HG03175 (cell line): ENCODE measurements around the gene EFS.
"Not testable (repeated sequence)": the region's sequence is repeated elsewhere in the genome, so short reads cannot be mapped to it uniquely, and the experiment has no call there.

Source experiments
- ATAC-seq: cut with Tn5 transposase; IDR thresholded peaks from one replicate; pipeline ENCODE4 v1.9.1; 2021; ENCODE audit warnings: mild to moderate bottlenecking, moderate library complexity; ENCODE audit not compliant: unreplicated experiment

The EFS gene

GRCh38 chr14:23365036-23365731 is at the start of gene EFS:
Gene EFS, minus strand, starts transcription at chr14:23365172. Its CDS starts 147 bp downstream, at chr14:23365025.
- no peak for ATAC-seq

- no peak for ATAC-seq
These were observed 49.3 kb upstream of the EFS start for GRCh38 chr14:23414254-23414653.

GRCh38 chr14:23413681-23414080 is 48.7 kb upstream of the EFS start:
- ATAC-seq = no peak

DNA sequence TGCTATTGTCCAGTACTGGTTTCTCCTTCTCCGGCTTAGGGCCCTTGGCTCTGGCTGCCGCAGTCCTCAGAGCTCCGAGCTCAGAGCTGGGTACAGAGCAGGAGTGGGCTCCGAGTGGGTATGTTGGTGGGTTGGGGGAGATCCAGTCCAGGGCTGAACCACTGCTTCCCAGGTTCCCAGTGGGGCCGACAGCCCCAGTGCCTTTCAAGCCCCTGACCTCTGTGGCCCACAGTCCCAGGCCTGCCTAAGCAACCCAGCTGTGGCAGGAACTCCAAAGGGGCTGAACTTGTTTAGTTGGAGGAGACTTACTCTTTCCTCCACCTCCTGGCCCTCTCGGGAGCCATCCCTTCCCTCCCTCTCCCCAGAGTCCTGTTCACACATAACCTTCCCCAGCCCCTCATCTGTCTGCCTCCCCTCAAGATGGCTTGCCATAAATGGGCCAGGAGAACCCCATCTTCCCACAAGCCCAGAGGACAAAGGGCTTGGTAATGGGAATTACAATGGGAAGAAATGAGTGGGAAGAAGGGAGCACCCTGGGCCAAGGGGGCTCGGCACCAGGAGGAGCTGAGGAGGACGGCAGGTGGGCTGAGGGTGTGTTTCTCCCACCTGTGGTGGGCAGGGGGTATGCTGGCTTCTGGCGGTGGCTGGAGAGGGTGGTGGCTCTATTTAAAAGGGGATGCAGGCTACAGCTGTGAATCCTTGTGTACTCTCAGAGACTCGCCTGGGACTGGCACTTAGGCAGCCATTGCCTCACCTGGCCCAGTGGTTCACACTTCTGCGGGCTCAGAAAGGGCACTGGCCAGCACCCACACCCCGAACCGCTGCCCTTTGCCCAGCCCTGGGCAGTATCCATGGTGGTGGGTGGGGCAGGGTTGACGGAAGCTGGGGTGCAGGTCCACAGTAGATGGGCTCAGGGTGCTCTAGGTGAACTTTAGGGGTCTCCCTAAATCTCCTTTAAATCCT is 46.9 kb upstream of the EFS start:
- ATAC-seq = no peak

DNA sequence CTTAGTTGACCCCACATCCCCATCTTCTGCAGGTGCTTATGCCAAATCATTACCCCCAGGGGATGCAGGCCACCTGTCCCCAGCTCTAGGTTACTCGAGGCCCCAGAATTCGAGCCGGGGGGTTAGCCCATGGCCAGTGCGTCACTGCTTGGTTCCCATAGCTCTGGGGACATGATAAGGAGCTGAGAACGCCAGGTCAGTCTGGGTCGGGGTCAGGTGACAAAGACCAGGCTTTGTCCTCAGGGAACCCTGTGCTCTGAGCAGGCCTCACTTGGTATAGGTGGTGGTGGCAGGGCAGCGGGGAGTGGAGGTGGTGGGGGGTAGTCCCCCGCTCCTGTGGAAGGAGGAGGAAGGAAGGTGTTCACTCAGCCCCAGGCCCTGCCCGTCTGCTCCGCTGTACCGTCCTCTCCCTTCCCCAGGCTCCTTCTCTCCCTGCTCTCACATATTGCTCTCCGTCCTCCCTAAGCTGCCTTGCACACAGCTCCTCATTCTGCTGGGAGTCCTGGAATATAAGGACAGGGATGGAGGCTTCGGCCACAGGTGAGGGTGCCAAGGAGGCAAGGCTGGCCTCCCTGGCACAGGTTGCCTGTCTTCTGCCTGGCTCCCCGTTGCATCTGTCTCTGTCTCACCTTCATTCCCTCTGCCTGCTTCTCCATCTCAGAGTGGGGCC is 45.1 kb upstream of the EFS start:
- no peak for ATAC-seq

DNA sequence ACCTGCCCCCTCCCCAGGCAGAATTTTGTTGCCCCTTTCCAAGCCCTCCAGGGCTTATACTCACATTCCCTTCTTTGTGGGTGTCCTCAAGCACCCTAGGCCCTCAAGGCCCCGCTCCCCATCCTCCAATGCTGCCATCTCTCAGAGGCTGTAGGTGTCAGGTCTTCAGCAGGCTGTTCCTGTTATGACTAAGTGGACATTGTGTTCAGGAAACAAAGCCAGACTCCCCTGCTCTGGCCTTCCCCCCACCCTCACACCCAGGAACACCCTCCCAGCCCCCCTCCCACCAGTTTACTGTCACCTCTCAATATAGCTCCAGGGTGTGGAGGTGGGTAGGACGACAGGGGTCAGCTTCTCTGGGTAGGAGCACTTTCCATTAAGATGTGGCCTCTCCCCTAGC is 44.5 kb upstream of the EFS start:
- ATAC-seq = no peak

DNA sequence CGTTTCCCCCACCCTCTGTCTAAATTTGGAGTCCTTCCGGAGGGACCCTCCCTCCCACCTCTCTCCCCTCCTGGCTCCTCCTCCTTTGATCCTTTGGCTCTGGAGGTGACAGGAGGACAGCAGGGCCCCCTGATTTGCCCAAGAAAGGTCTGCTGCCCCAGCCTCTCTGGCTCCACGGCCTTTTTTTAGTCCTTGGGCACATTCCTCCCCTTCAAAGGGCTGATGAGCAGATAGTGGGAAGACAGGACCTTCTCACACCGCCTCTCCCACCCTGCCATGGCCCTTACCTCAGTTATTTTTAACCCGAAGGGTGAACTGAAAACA is 43.3 kb upstream of the EFS start:
- no peak for ATAC-seq

DNA sequence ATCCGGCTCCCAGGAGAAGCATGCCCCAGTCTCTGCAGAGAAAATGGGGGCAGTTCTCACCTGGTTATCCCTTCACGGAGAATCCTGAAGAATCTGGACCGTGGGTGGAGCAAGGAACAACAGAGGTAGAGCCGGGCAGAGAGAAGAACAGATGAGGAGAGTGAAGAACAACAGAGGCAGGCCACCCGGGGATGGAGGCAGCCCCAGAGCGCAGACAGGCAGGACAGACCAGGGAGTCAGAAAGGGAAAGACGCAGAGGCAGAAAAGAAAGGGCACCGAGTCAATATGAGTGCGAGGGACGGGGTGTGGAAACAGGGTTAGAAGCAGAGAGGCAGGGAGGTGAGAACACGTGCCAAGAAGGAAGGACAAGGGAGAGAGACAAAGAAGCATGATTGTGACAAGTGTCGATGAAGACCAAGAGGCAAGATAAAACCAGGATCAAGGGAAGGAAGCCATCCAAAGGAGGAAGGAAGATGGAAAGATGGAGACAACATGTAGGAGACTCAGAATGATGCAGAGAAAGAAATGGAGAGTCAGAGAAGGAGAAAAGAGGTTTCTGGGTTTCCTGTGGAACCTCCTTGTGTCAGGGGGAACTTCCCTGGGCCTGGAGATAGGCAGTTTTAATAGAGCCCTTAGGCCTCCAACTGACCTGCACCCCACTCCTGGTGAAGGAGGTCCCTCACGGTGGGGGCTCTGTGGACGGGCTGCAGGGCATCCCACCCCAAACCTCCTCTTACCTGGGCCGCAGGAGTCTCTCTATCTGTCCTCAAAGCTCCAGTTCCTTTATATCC is 42.7 kb upstream of the EFS start, which contains the start of gene MYH6:
MYH6 (minus strand) TSS at position 758 of the 791 bp plus-strand sequence. CDS start 1,050 bp downstream, outside the sequence.
- ATAC-seq = no peak

DNA sequence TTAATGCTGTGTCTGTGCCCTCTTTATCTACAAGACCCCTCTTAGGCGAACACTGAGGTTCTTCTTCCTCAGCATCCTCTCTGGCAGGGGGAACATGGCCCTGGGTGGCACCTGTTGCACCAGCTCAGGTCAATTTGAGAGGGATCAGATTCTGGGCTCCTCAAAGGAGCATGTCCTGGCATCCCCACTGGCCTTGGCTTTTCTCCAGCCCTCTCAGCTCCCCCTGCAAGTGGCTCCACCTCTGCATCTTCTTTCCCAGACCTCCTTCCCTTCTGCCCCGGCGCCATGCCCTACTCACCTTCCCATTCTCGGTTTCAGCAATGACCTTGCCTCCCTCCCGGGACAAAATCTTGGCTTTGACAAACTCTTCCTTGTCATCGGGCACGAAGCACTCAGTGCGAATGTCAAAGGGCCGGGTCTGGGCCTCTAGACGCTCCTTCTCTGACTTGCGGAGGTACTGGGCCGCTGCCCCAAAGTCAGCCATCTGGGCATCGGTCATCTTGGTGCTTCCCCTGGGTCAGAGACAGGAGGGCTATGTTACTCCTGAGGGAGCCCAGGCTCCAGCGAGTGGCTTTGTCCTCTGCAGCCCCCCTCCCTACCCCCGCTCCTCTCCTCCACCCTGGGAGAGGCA is 41.9 kb upstream of the EFS start:
- no peak for ATAC-seq

GRCh38 chr14:23406244-23406643 is 41.3 kb upstream of the EFS start:
- no peak for ATAC-seq

GRCh38 chr14:23405516-23406025 is 40.6 kb upstream of the EFS start:
- no peak for ATAC-seq

GRCh38 chr14:23405096-23405495 is 40.1 kb upstream of the EFS start:
- no peak for ATAC-seq

DNA sequence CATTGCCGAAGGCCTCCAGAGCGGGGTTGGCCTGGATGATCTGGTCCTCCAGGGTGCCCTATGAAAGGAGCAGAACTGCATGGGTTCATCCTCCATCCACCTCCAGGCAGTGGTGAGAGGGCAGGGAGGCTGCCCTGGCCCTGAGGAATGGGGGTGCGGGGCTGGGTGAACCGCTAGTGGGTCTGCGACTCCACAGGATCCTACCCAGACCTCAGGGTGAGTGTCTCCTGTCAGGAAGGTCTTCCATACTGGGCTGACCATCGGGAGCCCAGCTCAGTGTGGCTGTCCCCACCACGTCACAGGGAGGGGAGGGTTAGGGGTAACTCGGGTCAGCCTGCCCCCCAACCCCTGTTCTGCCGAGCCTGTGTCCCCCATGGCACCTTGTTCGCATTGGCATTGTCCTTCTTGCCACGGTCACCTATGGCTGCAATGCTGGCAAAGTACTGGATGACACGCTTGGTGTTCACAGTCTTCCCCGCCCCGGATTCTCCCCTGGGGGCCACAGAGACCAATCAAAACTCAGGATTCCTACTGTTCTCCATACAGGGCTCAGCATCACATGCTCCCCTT is 39.4 kb upstream of the EFS start:
- ATAC-seq = no peak

DNA sequence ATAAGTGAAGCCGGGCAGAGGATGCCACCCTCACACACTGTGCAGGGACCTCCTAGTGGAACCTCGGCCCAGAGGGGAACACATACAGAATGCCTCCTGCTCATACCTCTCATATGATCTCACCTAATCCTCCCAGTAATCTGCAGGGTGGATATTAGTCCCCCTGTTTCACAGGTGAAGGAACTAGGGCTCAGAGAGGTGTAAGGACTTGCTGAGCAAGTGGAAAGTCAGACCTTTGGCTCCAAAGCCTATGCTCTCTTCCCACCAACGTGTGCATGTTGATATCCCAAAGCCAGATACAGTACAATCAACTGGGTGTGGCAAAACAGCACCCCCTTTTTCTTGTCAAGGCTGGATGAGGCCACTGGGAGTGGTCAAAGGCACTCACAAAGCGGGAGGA is 38.9 kb upstream of the EFS start:
- ATAC-seq = no peak

GRCh38 chr14:23403139-23403438 is 38.1 kb upstream of the EFS start:
- ATAC-seq = no peak

GRCh38 chr14:23402296-23403138 is 37.5 kb upstream of the EFS start:
- ATAC-seq = no peak

DNA sequence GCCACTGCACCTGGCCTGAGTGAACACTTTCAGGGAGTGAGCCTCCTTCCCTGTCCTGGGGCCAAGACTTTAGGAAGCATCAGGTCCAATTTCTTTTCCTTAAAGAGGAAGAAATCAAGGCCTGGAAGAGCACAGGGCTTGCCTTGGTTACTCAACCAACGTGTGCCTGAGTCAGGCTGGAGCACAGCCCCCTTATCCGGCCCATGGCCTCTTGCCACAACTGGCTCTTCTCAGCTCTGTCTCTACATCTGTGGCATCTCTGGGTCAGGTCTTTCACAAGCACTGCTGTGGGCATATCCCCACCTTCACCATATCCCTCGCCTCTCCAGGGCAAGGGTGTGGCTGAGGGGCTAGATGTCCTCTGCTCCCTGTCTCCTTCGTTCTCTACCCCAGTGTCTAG is 36.3 kb upstream of the EFS start:
- ATAC-seq = no peak

DNA sequence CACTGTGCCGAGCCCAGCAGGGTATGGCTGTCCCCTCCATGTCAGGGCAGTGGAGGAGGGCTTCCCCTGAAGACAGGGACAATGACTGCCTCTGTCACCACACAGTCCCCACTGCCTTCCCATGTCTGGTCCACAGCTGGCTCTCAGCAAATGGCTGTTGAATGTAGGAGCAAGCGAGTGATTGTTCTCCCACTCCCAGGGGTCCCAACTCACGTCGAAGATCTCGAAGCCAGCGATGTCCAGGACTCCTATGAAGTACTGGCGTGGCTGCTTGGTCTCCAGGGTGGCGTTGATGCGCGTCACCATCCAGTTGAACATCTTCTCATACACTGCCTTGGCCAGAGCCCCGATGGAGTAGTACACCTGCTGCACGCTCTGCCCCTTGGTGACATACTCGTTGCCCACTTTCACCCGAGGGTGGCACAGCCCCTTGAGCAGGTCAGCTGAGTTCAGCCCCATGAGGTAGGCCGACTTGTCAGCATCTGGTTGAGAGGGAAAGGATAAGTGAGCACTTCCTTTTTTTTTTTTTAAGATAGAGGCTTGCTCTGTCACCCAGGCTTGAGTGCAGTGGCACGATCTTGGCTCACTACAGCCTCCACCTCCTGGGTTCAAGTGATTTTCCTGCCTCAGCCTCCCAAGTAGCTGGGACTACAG is 35.7 kb upstream of the EFS start:
- ATAC-seq = not testable (repeated sequence)

GRCh38 chr14:23399591-23399990 is 34.6 kb upstream of the EFS start:
- ATAC-seq = no peak
